Measurements from ENCODE around the gene PTPN23. TPM values are rescaled to one million over a fixed set of nuclear protein-coding genes. Genes with fewer than 3 reads are reported as not detected.

The PTPN23 gene
- total and polyA plus RNA-seq, 9 of the 15 experiments (the other 6 are each of a cell fraction or from before 2014, with no cell fraction given): 0.41 to 58.7 (median 7.2) TPM

DNA sequence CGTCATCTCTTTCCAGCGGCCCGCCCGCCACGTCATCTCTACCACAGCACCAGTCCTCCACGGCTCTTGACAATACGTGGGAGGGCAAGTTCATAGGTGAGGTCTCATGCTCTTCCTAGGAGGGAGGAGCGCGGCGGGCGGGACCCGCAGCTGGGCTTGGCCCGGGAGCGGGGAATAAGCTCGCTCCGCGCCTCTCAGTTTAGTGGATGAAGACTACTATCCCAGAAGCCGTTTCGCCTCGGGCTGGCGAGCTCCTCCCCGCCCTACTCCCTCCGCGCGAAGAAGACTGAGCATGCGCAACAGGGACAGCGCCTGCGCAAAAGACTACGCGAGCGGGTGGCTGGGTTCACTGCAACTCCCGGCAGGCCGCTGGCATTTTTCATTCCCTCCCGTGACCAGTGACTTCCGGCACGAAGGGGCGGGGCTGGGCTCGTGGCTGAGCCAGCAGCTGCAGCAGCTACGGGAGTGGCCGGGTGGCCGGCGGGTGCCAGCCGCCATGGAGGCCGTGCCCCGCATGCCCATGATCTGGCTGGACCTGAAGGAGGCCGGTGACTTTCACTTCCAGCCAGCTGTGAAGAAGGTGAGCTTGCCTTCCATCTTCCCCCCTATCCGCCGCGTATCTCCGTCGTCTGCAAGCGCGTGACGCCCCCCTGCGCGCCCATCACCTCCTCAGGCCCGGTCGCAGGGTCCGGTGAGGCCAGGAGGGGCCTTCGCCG is at the start of gene PTPN23 (continued):
- 0 out of 2 replicates have a peak, but pooled peaks have one; percentile 17 for TF ChIP-seq ZNF444 (CRISPR knock-in tag; IDR thresholded peaks at IDR 0.05)
- TF ChIP-seq, protein P1, sequence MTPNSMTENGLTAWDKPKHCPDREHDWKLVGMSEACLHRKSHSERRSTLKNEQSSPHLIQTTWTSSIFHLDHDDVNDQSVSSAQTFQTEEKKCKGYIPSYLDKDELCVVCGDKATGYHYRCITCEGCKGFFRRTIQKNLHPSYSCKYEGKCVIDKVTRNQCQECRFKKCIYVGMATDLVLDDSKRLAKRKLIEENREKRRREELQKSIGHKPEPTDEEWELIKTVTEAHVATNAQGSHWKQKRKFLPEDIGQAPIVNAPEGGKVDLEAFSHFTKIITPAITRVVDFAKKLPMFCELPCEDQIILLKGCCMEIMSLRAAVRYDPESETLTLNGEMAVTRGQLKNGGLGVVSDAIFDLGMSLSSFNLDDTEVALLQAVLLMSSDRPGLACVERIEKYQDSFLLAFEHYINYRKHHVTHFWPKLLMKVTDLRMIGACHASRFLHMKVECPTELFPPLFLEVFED (CRISPR knock-in tag; conservative IDR thresholded peaks at IDR 0.05): peak; percentile 79; the same call in 1 of the 2 replicates
- TF ChIP-seq ZBTB1 (CRISPR knock-in tag; IDR thresholded peaks at IDR 0.05; ENCODE audit: borderline replicate concordance, low read depth): peak; percentile 74
- no peak for TF ChIP-seq RFX7 (CRISPR knock-in tag; IDR thresholded peaks at IDR 0.05)
- peak; percentile 75; the same call in 1 of the 2 replicates for TF ChIP-seq ZNF584 (CRISPR knock-in tag; IDR thresholded peaks at IDR 0.05; ENCODE audit: low read depth)
- TF ChIP-seq, protein P2, sequence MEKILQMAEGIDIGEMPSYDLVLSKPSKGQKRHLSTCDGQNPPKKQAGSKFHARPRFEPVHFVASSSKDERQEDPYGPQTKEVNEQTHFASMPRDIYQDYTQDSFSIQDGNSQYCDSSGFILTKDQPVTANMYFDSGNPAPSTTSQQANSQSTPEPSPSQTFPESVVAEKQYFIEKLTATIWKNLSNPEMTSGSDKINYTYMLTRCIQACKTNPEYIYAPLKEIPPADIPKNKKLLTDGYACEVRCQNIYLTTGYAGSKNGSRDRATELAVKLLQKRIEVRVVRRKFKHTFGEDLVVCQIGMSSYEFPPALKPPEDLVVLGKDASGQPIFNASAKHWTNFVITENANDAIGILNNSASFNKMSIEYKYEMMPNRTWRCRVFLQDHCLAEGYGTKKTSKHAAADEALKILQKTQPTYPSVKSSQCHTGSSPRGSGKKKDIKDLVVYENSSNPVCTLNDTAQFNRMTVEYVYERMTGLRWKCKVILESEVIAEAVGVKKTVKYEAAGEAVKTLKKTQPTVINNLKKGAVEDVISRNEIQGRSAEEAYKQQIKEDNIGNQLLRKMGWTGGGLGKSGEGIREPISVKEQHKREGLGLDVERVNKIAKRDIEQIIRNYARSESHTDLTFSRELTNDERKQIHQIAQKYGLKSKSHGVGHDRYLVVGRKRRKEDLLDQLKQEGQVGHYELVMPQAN (IDR thresholded peaks at IDR 0.05; ENCODE audit: borderline replicate concordance): peak; percentile 97
- TF ChIP-seq XRCC4 (IDR thresholded peaks at IDR 0.05; ENCODE audit: extremely low read depth, insufficient read depth, insufficient read length): no peak
- TF ChIP-seq SIRT6 (IDR thresholded peaks at IDR 0.05; ENCODE audit: low read depth, low read length): no peak
- TF ChIP-seq, protein P3, sequence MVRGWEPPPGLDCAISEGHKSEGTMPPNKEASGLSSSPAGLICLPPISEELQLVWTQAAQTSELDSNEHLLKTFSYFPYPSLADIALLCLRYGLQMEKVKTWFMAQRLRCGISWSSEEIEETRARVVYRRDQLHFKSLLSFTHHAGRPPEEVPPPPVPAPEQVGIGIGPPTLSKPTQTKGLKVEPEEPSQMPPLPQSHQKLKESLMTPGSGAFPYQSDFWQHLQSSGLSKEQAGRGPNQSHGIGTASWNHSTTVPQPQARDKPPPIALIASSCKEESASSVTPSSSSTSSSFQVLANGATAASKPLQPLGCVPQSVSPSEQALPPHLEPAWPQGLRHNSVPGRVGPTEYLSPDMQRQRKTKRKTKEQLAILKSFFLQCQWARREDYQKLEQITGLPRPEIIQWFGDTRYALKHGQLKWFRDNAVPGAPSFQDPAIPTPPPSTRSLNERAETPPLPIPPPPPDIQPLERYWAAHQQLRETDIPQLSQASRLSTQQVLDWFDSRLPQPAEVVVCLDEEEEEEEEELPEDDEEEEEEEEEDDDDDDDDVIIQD (CRISPR knock-in tag; IDR thresholded peaks at IDR 0.05): no peak
- no peak for TF ChIP-seq ZNF551 (CRISPR knock-in tag; IDR thresholded peaks at IDR 0.05)
- TF ChIP-seq, protein P4, sequence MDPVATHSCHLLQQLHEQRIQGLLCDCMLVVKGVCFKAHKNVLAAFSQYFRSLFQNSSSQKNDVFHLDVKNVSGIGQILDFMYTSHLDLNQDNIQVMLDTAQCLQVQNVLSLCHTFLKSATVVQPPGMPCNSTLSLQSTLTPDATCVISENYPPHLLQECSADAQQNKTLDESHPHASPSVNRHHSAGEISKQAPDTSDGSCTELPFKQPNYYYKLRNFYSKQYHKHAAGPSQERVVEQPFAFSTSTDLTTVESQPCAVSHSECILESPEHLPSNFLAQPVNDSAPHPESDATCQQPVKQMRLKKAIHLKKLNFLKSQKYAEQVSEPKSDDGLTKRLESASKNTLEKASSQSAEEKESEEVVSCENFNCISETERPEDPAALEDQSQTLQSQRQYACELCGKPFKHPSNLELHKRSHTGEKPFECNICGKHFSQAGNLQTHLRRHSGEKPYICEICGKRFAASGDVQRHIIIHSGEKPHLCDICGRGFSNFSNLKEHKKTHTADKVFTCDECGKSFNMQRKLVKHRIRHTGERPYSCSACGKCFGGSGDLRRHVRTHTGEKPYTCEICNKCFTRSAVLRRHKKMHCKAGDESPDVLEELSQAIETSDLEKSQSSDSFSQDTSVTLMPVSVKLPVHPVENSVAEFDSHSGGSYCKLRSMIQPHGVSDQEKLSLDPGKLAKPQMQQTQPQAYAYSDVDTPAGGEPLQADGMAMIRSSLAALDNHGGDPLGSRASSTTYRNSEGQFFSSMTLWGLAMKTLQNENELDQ (CRISPR knock-in tag; IDR thresholded peaks at IDR 0.05; ENCODE audit: borderline replicate concordance): no peak
- peak; percentile 10 for TF ChIP-seq SMAD1 (IDR thresholded peaks at IDR 0.05; ENCODE audit: low read depth, low read length, partially characterized antibody)
- TF ChIP-seq, protein P5, sequence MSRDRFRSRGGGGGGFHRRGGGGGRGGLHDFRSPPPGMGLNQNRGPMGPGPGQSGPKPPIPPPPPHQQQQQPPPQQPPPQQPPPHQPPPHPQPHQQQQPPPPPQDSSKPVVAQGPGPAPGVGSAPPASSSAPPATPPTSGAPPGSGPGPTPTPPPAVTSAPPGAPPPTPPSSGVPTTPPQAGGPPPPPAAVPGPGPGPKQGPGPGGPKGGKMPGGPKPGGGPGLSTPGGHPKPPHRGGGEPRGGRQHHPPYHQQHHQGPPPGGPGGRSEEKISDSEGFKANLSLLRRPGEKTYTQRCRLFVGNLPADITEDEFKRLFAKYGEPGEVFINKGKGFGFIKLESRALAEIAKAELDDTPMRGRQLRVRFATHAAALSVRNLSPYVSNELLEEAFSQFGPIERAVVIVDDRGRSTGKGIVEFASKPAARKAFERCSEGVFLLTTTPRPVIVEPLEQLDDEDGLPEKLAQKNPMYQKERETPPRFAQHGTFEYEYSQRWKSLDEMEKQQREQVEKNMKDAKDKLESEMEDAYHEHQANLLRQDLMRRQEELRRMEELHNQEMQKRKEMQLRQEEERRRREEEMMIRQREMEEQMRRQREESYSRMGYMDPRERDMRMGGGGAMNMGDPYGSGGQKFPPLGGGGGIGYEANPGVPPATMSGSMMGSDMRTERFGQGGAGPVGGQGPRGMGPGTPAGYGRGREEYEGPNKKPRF (IDR thresholded peaks at IDR 0.05; ENCODE audit: low read depth, low read length): no peak
- no peak for TF ChIP-seq MEF2A (IDR thresholded peaks at IDR 0.05; ENCODE audit: control insufficient read depth, low read depth, low read length)
- peak; percentile 59 for TF ChIP-seq DACH1 (IDR thresholded peaks at IDR 0.05; ENCODE audit: partially characterized antibody)
- TF ChIP-seq CCNT2 (IDR thresholded peaks at IDR 0.05; ENCODE audit: borderline replicate concordance, extremely low read depth, insufficient read length, low read depth, low read length): peak; percentile 88
- no peak for TF ChIP-seq MED1 (CRISPR knock-in tag; IDR thresholded peaks at IDR 0.05; ENCODE audit: borderline replicate concordance)
